Stimulated activated CD4-positive, alpha-beta T cell treated with anti-CD3 and anti-CD28 coated beads, Interleukin-12 subunit alpha, Interleukin-12 subunit beta, amount 100 ng/mL, for 48 hours (primary cell): ENCODE results near the gene AGAP5.
"Not testable (repeated sequence)": the region's sequence is repeated elsewhere in the genome, so short reads cannot be mapped to it uniquely, and the experiment has no call there.

ENCODE experiments used
- DNase-seq, 3 donors: peaks; one replicate each; pipeline ENCODE4 v3.0.0-alpha.2; 2020; ENCODE audit warnings: low read depth in 2 of 3, low spot score in 1 of 3

The AGAP5 gene

GRCh38 chr10:73715179-73716156, 17.6 kb upstream of the AGAP5 start:
- DNase-seq, result not testable (repeated sequence)

- DNase-seq, result not testable (repeated sequence)
These were observed 16.6 kb upstream of the AGAP5 start for GRCh38 chr10:73714483-73714882.

GRCh38 chr10:73713912-73714311, 16.0 kb upstream of the AGAP5 start:
- DNase-seq, result not testable (repeated sequence)

GRCh38 chr10:73711683-73712082, 13.8 kb upstream of the AGAP5 start:
- not testable (repeated sequence) for DNase-seq

GRCh38 chr10:73708122-73708521, 10.2 kb upstream of the AGAP5 start:
- not testable (repeated sequence) for DNase-seq

- not testable (repeated sequence) for DNase-seq
These were observed 9.7 kb upstream of the AGAP5 start for GRCh38 chr10:73707628-73708027.

- DNase-seq, result not testable (repeated sequence)
These were observed 8.6 kb upstream of the AGAP5 start for GRCh38 chr10:73706488-73706887.

- not testable (repeated sequence) for DNase-seq
These were observed 7.7 kb upstream of the AGAP5 start for GRCh38 chr10:73705506-73706072.

- not testable (repeated sequence) for DNase-seq
These were observed 6.0 kb upstream of the AGAP5 start for GRCh38 chr10:73703924-73704323.

- DNase-seq, result not testable (repeated sequence)
These were observed 910 bp upstream of the AGAP5 start for GRCh38 chr10:73698819-73699218.

- DNase-seq, result not testable (repeated sequence)
These were observed 2.6 kb downstream of the AGAP5 start for GRCh38 chr10:73695302-73695701.

- not testable (repeated sequence) for DNase-seq
These were observed 7.2 kb downstream of the AGAP5 start for GRCh38 chr10:73690755-73691154.

GRCh38 chr10:73689596-73689995, 8.3 kb downstream of the AGAP5 start:
- DNase-seq, result not testable (repeated sequence)

- not testable (repeated sequence) for DNase-seq
These were observed 10.3 kb downstream of the AGAP5 start for GRCh38 chr10:73687641-73688040.

GRCh38 chr10:73674546-73674945, 23.4 kb downstream of the AGAP5 start:
- DNase-seq, result not testable (repeated sequence)

- not testable (repeated sequence) for DNase-seq
These were observed 29.5 kb downstream of the AGAP5 start for GRCh38 chr10:73668378-73668777.

- not testable (repeated sequence) for DNase-seq
These were observed 31.6 kb downstream of the AGAP5 start for GRCh38 chr10:73666153-73666809.

GRCh38 chr10:73665581-73665980, 32.3 kb downstream of the AGAP5 start:
- not testable (repeated sequence) for DNase-seq

- not testable (repeated sequence) for DNase-seq
These were observed 33.5 kb downstream of the AGAP5 start for GRCh38 chr10:73664156-73665040.

GRCh38 chr10:73663621-73664020, 34.3 kb downstream of the AGAP5 start:
- not testable (repeated sequence) for DNase-seq
